ENCODE data around the gene BAHCC1. TPM values are rescaled to one million over a fixed set of nuclear protein-coding genes. Genes with fewer than 3 reads are reported as not detected.

The BAHCC1 gene
- total RNA-seq, 2 experiments from 2014 or later = 0.20 to 0.41 TPM

DNA sequence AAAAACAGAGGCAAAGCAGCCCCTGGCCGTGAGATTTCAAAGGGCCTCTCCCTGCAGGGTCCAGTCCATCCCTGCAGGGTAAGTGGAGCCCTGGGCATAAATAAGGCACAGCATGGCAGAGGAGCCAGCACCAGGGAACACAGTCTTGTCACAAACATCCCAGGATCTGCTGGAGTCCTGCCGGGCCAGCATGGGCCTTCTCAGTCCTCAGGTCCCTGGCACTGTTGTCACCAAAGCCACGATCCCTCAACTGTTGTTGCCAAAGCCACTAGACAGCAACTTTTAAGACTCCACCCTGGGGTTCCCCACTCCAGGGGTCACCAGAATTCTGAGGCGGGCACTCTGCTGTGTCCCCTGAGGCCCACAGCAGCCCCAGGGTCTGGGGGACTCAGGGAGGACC is 47.8 kb upstream of the BAHCC1 start:
- H3K27me3 Mint-ChIP-seq = peaks cover 29% of the 10 kb centered on the region
- TF ChIP-seq, protein P1, sequence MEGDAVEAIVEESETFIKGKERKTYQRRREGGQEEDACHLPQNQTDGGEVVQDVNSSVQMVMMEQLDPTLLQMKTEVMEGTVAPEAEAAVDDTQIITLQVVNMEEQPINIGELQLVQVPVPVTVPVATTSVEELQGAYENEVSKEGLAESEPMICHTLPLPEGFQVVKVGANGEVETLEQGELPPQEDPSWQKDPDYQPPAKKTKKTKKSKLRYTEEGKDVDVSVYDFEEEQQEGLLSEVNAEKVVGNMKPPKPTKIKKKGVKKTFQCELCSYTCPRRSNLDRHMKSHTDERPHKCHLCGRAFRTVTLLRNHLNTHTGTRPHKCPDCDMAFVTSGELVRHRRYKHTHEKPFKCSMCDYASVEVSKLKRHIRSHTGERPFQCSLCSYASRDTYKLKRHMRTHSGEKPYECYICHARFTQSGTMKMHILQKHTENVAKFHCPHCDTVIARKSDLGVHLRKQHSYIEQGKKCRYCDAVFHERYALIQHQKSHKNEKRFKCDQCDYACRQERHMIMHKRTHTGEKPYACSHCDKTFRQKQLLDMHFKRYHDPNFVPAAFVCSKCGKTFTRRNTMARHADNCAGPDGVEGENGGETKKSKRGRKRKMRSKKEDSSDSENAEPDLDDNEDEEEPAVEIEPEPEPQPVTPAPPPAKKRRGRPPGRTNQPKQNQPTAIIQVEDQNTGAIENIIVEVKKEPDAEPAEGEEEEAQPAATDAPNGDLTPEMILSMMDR (IDR thresholded peaks at IDR 0.05) = no peak
- no peak for ATAC-seq (ENCODE audit: poor library complexity)
- H3K4me1 ChIP-seq (ENCODE audit: insufficient read depth, low read length) = peaks cover 40% of the 10 kb centered on the region
- no peak overlapping the region for H3K4me3 ChIP-seq (ENCODE audit: low read length)
- intact Hi-C loops (cut with DNase I, micrococcal nuclease) = loop anchor here in 1 of 2 experiments (2.0 kb wide), 2 partner anchors 53 to 125 kb away; partner anchors contain the start of genes CEP131 and SLC38A10
- ChIA-PET POLR2A (no interaction called here), CTCF (no interaction called here)
- no peaks in the 10 kb centered on the region for H3K9me3 Mint-ChIP-seq
- no peak overlapping the region for H3K27ac ChIP-seq (ENCODE audit: low read depth in 1 of 2, low read length in 2 of 2)
- H3K27me3 ChIP-seq (ENCODE audit: control insufficient read depth in 1 of 2, insufficient read depth in 2 of 2, low read length in 2 of 2) = peaks cover 27 to 28% of the 10 kb centered on the region in 2 experiments
- H3K36me3 Mint-ChIP-seq (ENCODE audit: low read depth) = no peaks in the 10 kb centered on the region
- no peak overlapping the region for H3K27ac Mint-ChIP-seq
- no peaks in the 10 kb centered on the region for H3K36me3 ChIP-seq (ENCODE audit: insufficient read depth, low read length)
- peaks cover 0 to 23% of the 10 kb centered on the region in 2 experiments for H3K9me3 ChIP-seq (ENCODE audit: control insufficient read depth in 1 of 2, insufficient read depth in 1 of 2, low read length in 2 of 2)
- peak overlapping the region; percentile 62 for H3K4me3 Mint-ChIP-seq
- DNase-seq = no peak
- peaks cover 20% of the 10 kb centered on the region for H3K4me1 Mint-ChIP-seq (ENCODE audit: low read depth)

DNA sequence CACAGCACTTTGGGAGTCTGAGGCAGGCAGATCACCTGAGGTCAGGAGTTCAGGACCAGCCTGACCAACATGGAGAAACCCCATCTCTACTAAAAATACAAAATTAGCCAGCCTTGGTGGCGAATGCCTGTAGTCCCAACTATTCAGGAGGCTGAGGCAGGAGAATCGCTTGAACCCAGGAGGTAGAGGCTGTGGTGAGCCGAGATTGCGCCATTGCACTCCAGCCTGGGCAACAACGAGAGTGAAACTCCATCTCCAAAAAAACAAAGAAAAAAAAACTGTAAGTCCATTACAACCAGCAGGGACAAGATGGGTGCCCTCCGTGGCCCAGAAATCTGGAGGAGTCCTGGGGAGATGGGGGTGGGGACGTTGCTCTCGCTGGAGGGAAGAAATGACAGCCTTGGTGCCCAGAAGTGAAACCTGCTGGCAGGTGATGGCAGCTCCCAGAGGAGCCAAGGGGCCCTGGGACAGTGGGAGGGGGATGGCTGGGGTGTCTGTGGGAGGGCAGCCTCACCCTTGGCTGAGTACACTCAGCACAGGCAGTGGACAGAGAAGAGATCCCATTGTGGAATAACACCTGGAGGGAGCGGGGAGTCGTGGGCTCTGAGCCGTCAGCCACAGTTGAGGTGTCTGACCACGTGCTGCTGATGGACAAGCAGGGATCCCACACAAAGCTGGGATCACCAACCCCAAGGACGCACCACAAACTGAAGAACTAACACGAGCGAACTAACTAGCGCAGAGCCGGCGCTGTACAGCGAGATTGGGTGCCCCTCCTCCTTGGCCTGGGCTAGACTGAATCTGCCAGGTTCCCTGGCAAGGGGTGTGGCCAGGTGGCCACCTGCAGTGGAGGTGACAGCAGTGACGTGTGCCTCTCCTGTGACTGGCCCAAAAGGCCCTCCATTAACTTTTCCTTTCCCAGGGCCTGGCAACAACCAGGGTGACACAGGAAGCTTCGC is 46.9 kb upstream of the BAHCC1 start:
- Mint-ChIP-seq H3K9me3 (no peaks in the 10 kb centered on the region), H3K4me1 (ENCODE audit: low read depth) (peaks cover 15% of the 10 kb centered on the region), H3K36me3 (ENCODE audit: low read depth) (no peaks in the 10 kb centered on the region), H3K27me3 (peaks cover 22% of the 10 kb centered on the region), H3K27ac (no peak overlapping the region), H3K4me3 (no peak overlapping the region)
- Histone ChIP-seq H3K36me3 (ENCODE audit: insufficient read depth, low read length) (no peaks in the 10 kb centered on the region), H3K27me3 (ENCODE audit: control insufficient read depth in 1 of 2, insufficient read depth in 2 of 2, low read length in 2 of 2) (peaks cover 18 to 19% of the 10 kb centered on the region in 2 experiments), H3K4me3 (ENCODE audit: low read length) (no peak overlapping the region), H3K9me3 (ENCODE audit: control insufficient read depth in 1 of 2, insufficient read depth in 1 of 2, low read length in 2 of 2) (peaks cover 0 to 17% of the 10 kb centered on the region in 2 experiments), H3K4me1 (ENCODE audit: insufficient read depth, low read length) (peaks cover 31% of the 10 kb centered on the region), H3K27ac (ENCODE audit: low read depth in 1 of 2, low read length in 2 of 2) (no peak overlapping the region)
- CTCF ChIA-PET = no interaction called here
- TF ChIP-seq, protein P1 (IDR thresholded peaks at IDR 0.05) = no peak
- intact Hi-C loops (cut with DNase I, micrococcal nuclease) = no loop called here
- POLR2A ChIA-PET = no interaction called here
- no peak for ATAC-seq (ENCODE audit: poor library complexity)
- no peak for DNase-seq

DNA sequence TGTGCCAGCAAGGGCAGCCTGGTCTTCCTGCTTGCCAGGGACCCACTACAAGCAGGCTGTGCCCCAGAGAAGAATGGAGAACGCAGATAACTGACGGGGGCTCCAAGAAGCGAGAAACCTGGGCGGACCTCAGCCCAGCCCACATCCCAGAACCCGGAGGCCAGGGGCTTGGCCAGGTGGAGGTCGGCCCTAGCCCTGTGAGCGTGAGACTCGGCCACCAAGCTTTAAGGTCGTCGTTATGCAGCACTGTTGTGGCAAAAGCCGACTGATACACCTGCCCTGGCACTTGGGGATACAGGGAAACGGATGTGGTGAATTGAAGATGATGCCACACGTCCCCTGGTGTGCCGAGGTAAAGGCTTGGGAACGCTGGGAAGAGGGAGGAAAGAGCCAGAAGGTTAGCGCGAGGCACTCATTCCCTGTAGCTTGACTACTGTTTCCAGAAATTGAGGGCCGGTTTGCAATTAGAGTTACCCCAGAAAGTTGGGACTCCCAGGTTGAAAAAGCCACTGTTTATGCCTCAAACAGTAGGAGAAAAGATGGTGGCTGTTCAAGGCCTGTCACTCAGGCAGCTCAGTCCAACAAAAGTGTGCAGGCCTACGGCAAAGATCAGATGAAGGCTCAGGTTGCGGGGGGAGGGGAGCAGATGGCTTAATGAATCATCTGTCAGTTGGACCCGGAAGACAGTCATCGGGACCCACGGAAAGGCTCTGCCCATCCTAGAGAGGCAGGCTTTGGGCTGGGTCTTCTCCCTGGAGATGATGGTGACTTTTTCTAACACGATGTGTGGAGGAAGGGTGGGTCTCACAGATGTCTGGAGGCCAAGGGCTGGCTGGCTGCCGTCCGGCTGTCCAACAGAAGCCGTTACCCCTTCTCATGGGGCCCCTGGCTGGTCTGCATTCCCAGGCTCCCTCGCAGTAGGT is 45.6 kb upstream of the BAHCC1 start:
- ATAC-seq (ENCODE audit: poor library complexity) (no peak), DNase-seq (no peak)
- H3K27me3 Mint-ChIP-seq = peaks cover 9% of the 10 kb centered on the region
- intact Hi-C loops (cut with DNase I, micrococcal nuclease) = no loop called here
- H3K4me3 Mint-ChIP-seq = no peak overlapping the region
- CTCF ChIA-PET = no interaction called here
- no peak overlapping the region for H3K27ac Mint-ChIP-seq
- H3K4me1 Mint-ChIP-seq (ENCODE audit: low read depth) = peaks cover 4% of the 10 kb centered on the region
- Histone ChIP-seq H3K36me3 (ENCODE audit: insufficient read depth, low read length) (no peaks in the 10 kb centered on the region), H3K4me1 (ENCODE audit: insufficient read depth, low read length) (peaks cover 18% of the 10 kb centered on the region), H3K27ac (ENCODE audit: low read depth in 1 of 2, low read length in 2 of 2) (no peak overlapping the region), H3K4me3 (ENCODE audit: low read length) (no peak overlapping the region), H3K27me3 (ENCODE audit: control insufficient read depth in 1 of 2, insufficient read depth in 2 of 2, low read length in 2 of 2) (peaks cover 6% of the 10 kb centered on the region in 2 experiments), H3K9me3 (ENCODE audit: control insufficient read depth in 1 of 2, insufficient read depth in 1 of 2, low read length in 2 of 2) (peaks cover 0 to 7% of the 10 kb centered on the region in 2 experiments)
- POLR2A ChIA-PET = no interaction called here
- no peaks in the 10 kb centered on the region for H3K36me3 Mint-ChIP-seq (ENCODE audit: low read depth)
- TF ChIP-seq, protein P1 (IDR thresholded peaks at IDR 0.05) = no peak
- H3K9me3 Mint-ChIP-seq = no peaks in the 10 kb centered on the region

All from CD4-positive, alpha-beta T cell (primary cell).